ENCODE measurements around the gene SLC11A1. TPM values are rescaled to one million over a fixed set of nuclear protein-coding genes. Genes with fewer than 3 reads are reported as not detected.
A peak's percentile ranks its signal among the peaks of the same experiment; 100 is the strongest.

SLC11A1 gene
- polyA plus RNA-seq, 3 donors, result 184 to 2,019 (median 352) TPM

GRCh38 chr2:218405746-218406208 is 23.7 kb downstream of the SLC11A1 start:
- peaks cover 51% of the 10 kb centered on the region for H4K20me1 ChIP-seq (ENCODE audit: insufficient read depth, low read length)
- TF ChIP-seq, protein P1, sequence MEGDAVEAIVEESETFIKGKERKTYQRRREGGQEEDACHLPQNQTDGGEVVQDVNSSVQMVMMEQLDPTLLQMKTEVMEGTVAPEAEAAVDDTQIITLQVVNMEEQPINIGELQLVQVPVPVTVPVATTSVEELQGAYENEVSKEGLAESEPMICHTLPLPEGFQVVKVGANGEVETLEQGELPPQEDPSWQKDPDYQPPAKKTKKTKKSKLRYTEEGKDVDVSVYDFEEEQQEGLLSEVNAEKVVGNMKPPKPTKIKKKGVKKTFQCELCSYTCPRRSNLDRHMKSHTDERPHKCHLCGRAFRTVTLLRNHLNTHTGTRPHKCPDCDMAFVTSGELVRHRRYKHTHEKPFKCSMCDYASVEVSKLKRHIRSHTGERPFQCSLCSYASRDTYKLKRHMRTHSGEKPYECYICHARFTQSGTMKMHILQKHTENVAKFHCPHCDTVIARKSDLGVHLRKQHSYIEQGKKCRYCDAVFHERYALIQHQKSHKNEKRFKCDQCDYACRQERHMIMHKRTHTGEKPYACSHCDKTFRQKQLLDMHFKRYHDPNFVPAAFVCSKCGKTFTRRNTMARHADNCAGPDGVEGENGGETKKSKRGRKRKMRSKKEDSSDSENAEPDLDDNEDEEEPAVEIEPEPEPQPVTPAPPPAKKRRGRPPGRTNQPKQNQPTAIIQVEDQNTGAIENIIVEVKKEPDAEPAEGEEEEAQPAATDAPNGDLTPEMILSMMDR (IDR thresholded peaks at IDR 0.05), result no peak
- H3K27me3 ChIP-seq (ENCODE audit: control insufficient read depth in 2 of 2, insufficient read depth in 2 of 2, low read length in 2 of 2), result no peaks in the 10 kb centered on the region
- no peaks in the 10 kb centered on the region for H3K9me3 ChIP-seq (replicated peaks in 1 of 2; ENCODE audit: control insufficient read depth in 1 of 2, insufficient read depth in 1 of 2, low read length in 2 of 2)
- H3K27me3 Mint-ChIP-seq (ENCODE audit: low read depth in 3 of 3), result no peaks in the 10 kb centered on the region
- peak in 1 of 3 donors; percentile 28 for DNase-seq
- H3K4me1 ChIP-seq (ENCODE audit: control insufficient read depth in 1 of 2, insufficient read depth in 2 of 2, low read length in 2 of 2), result peaks cover 73% of the 10 kb centered on the region in 2 donors
- peak overlapping the region; percentile 83 to 94 (median 91) for H3K27ac Mint-ChIP-seq
- peak overlapping the region; percentile 81 for H3K4me2 ChIP-seq (replicated peaks; ENCODE audit: extremely low read depth, low read length, poor library complexity, severe bottlenecking)
- H3K36me3 Mint-ChIP-seq, result peaks cover 29 to 38% of the 10 kb centered on the region in 2 donors
- peaks cover 50% of the 10 kb centered on the region for H3K79me2 ChIP-seq (ENCODE audit: insufficient read depth, low read length)
- 0% methylated on average over 8 of the region's 15 CpGs for WGBS (ENCODE audit: insufficient coverage)
- intact Hi-C loops (cut with micrococcal nuclease), result loop anchor here (2.0 to 10.0 kb wide), 4 partner anchors 62 to 269 kb away; partner anchors contain the start of genes ARPC2 (in 1 of the 2), CNOT9 (in 1 of the 2), RNF25 (in 1 of the 2) and STK36 (in 1 of the 2)
- H3K4me3 Mint-ChIP-seq, result peak overlapping the region; percentile 61 to 80
- H2AFZ ChIP-seq (ENCODE audit: insufficient read depth, low read depth, low read length, poor library complexity, severe bottlenecking), result no peak overlapping the region
- H3K4me3 ChIP-seq (replicated peaks in 1 of 3; ENCODE audit: low read depth in 2 of 3, low read length in 3 of 3), result peak overlapping the region in 2 of 3 experiments; percentile 25 to 72
- peak overlapping the region; percentile 72 to 76 for H3K27ac ChIP-seq (ENCODE audit: low read depth in 1 of 2, low read length in 2 of 2)
- H3K4me1 Mint-ChIP-seq, result peaks cover 69% of the 10 kb centered on the region
- peaks cover 0 to 4% (median 0%) of the 10 kb centered on the region in 7 donors for H3K9me3 Mint-ChIP-seq
- peaks cover 38 to 41% of the 10 kb centered on the region in 2 donors for H3K36me3 ChIP-seq (replicated peaks in 1 of 2; ENCODE audit: control insufficient read depth in 1 of 2, insufficient read depth in 2 of 2, low read length in 2 of 2)
- peak overlapping the region; percentile 33 for H3K9ac ChIP-seq (ENCODE audit: insufficient read depth, low read length, poor library complexity, severe bottlenecking)

GRCh38 chr2:218406209-218406948 is 24.3 kb downstream of the SLC11A1 start:
- Mint-ChIP-seq H3K4me1 (peaks cover 66% of the 10 kb centered on the region), H3K9me3 (peaks cover 0 to 4% (median 0%) of the 10 kb centered on the region in 7 donors), H3K36me3 (peaks cover 29 to 35% of the 10 kb centered on the region in 2 donors), H3K4me3 (peak overlapping the region; percentile 70 to 90), H3K27me3 (ENCODE audit: low read depth in 3 of 3) (no peaks in the 10 kb centered on the region), H3K27ac (peak overlapping the region; percentile 90 to 98 (median 93))
- H3K36me3 ChIP-seq (replicated peaks in 1 of 2; ENCODE audit: control insufficient read depth in 1 of 2, insufficient read depth in 2 of 2, low read length in 2 of 2), result peaks cover 38 to 40% of the 10 kb centered on the region in 2 donors
- H3K4me1 ChIP-seq (ENCODE audit: control insufficient read depth in 1 of 2, insufficient read depth in 2 of 2, low read length in 2 of 2), result peaks cover 68% of the 10 kb centered on the region in 2 donors
- DNase-seq, result peak; percentile 90 to 94 (median 92)
- H2AFZ ChIP-seq (ENCODE audit: insufficient read depth, low read depth, low read length, poor library complexity, severe bottlenecking), result peak overlapping the region; percentile 48
- intact Hi-C loops (cut with micrococcal nuclease), result loop anchor here (2.0 to 10.0 kb wide), 4 partner anchors 61 to 268 kb away; partner anchors contain the start of genes ARPC2 (in 1 of the 2), CNOT9 (in 1 of the 2), RNF25 (in 1 of the 2) and STK36 (in 1 of the 2)
- H3K27me3 ChIP-seq (ENCODE audit: control insufficient read depth in 2 of 2, insufficient read depth in 2 of 2, low read length in 2 of 2), result no peaks in the 10 kb centered on the region
- 0% methylated on average over 45 of the region's 56 CpGs for WGBS (ENCODE audit: insufficient coverage)
- TF ChIP-seq, protein P1 (IDR thresholded peaks at IDR 0.05), result peak; percentile 75
- no peaks in the 10 kb centered on the region for H3K9me3 ChIP-seq (replicated peaks in 1 of 2; ENCODE audit: control insufficient read depth in 1 of 2, insufficient read depth in 1 of 2, low read length in 2 of 2)
- peak overlapping the region; percentile 81 for H3K4me2 ChIP-seq (replicated peaks; ENCODE audit: extremely low read depth, low read length, poor library complexity, severe bottlenecking)
- H3K4me3 ChIP-seq (replicated peaks in 1 of 3; ENCODE audit: low read depth in 2 of 3, low read length in 3 of 3), result peak overlapping the region; percentile 33 to 80 (median 34)
- peaks cover 46% of the 10 kb centered on the region for H4K20me1 ChIP-seq (ENCODE audit: insufficient read depth, low read length)
- peak overlapping the region; percentile 70 for H3K9ac ChIP-seq (ENCODE audit: insufficient read depth, low read length, poor library complexity, severe bottlenecking)
- H3K27ac ChIP-seq (ENCODE audit: low read depth in 1 of 2, low read length in 2 of 2), result peak overlapping the region; percentile 72 to 87
- peaks cover 44% of the 10 kb centered on the region for H3K79me2 ChIP-seq (ENCODE audit: insufficient read depth, low read length)

Measured in CD14-positive monocyte (primary cell).